Measurements from ENCODE around the gene FILIP1L.

GRCh38 chr3:99919694-99920093 lies 194.6 kb downstream of the FILIP1L start:
- TF ChIP-seq CTCF (IDR thresholded peaks at IDR 0.05) (no peak), POLR2A (IDR thresholded peaks at IDR 0.05) (no peak)

Measured in adrenal gland (tissue), 5 donors.